Progenitor cell of endocrine pancreas (in vitro differentiated cells): ENCODE data around the gene ABHD11. TPM values are rescaled to one million over a fixed set of nuclear protein-coding genes. Genes with fewer than 3 reads are reported as not detected.

Experiments used
- DNase-seq: peaks from one replicate; pipeline ENCODE4 v3.0.0; 2021; ENCODE audit warnings: low spot score; ENCODE audit not compliant: unreplicated experiment
- H3K27ac Mint-ChIP-seq: 2 replicates; pipeline ENCODE4 v1.8.0; 2021; ENCODE audit warnings: mild to moderate bottlenecking, moderate library complexity, mixed read lengths
- H3K27me3 Mint-ChIP-seq: 2 replicates; pipeline ENCODE4 v1.8.0; 2021; ENCODE audit warnings: mixed read lengths
- H3K36me3 Mint-ChIP-seq: 2 replicates; pipeline ENCODE4 v1.8.0; 2022; ENCODE audit warnings: mixed read lengths; ENCODE audit not compliant: insufficient read depth
- H3K4me1 Mint-ChIP-seq: 2 replicates; pipeline ENCODE4 v1.8.0; 2021; ENCODE audit warnings: low read depth, mixed read lengths
- H3K4me3 Mint-ChIP-seq: 2 replicates; pipeline ENCODE4 v1.8.0; 2021; ENCODE audit warnings: low read depth, mild to moderate bottlenecking, moderate library complexity, mixed read lengths
- H3K9me3 Mint-ChIP-seq: 2 replicates; pipeline ENCODE4 v1.8.0; 2021; ENCODE audit warnings: low read depth, mixed read lengths
- CTCF ChIP-seq: fragments of 200-600 bp; sonication (generic); IDR thresholded peaks from one replicate; pipeline ENCODE4 v1.5.0; 2021; ENCODE audit warnings: antibody characterized with exemption, mild to moderate bottlenecking; ENCODE audit not compliant: unreplicated experiment
- total RNA-seq: library from RNA; stranded (reverse); gene quantifications from 2 replicates; pipeline ENCODE4 v1.2.1, GENCODE V29; 2021

The ABHD11 gene
- total RNA-seq, 1 donor from 2014 or later: 62.9 TPM

GRCh38 chr7:73712773-73713172 is 25.8 kb downstream of the ABHD11 start:
- TF ChIP-seq CTCF: no peak
- Mint-ChIP-seq H3K9me3 (no peaks in the 10 kb centered on the region), H3K4me3 (no peak overlapping the region), H3K36me3 (no peaks in the 10 kb centered on the region), H3K27ac (peak overlapping the region; percentile 38), H3K4me1 (peaks cover 15% of the 10 kb centered on the region), H3K27me3 (no peaks in the 10 kb centered on the region)
- DNase-seq: no peak

- DNase-seq: no peak
- Mint-ChIP-seq H3K27ac (no peak overlapping the region), H3K36me3 (no peaks in the 10 kb centered on the region), H3K4me1 (no peaks in the 10 kb centered on the region), H3K27me3 (no peaks in the 10 kb centered on the region), H3K4me3 (no peak overlapping the region), H3K9me3 (no peaks in the 10 kb centered on the region)
- TF ChIP-seq CTCF: no peak
Measured at GRCh38 chr7:73708961-73709549, 29.5 kb downstream of the ABHD11 start.

- Mint-ChIP-seq H3K4me3 (no peak overlapping the region), H3K27ac (no peak overlapping the region), H3K27me3 (no peaks in the 10 kb centered on the region), H3K4me1 (no peaks in the 10 kb centered on the region), H3K9me3 (no peaks in the 10 kb centered on the region), H3K36me3 (peaks cover 6% of the 10 kb centered on the region)
- no peak for TF ChIP-seq CTCF
- no peak for DNase-seq
Measured at GRCh38 chr7:73707045-73707631, 31.5 kb downstream of the ABHD11 start.

- TF ChIP-seq CTCF: no peak
- Mint-ChIP-seq H3K27me3 (no peaks in the 10 kb centered on the region), H3K4me3 (no peak overlapping the region), H3K9me3 (no peaks in the 10 kb centered on the region), H3K36me3 (peaks cover 14% of the 10 kb centered on the region), H3K27ac (no peak overlapping the region), H3K4me1 (no peaks in the 10 kb centered on the region)
- DNase-seq: no peak
Measured at GRCh38 chr7:73706126-73707044, 32.2 kb downstream of the ABHD11 start.

GRCh38 chr7:73705551-73705920 is 33.1 kb downstream of the ABHD11 start:
- Mint-ChIP-seq H3K27ac (no peak overlapping the region), H3K9me3 (no peaks in the 10 kb centered on the region), H3K27me3 (no peaks in the 10 kb centered on the region), H3K4me1 (no peaks in the 10 kb centered on the region), H3K36me3 (peaks cover 14% of the 10 kb centered on the region), H3K4me3 (no peak overlapping the region)
- no peak for TF ChIP-seq CTCF
- DNase-seq: no peak
